Jurkat, Clone E6-1 (cell line): Measurements from ENCODE around the gene RXRA.
A peak's percentile ranks its signal among the peaks of the same experiment; 100 is the strongest.

ENCODE experiments used
- DNase-seq: peaks from one replicate; pipeline ENCODE4 v3.0.0-alpha.2; 2011; ENCODE audit warnings: low read depth, low spot score
- H3K4me3 ChIP-seq: 2 replicates; pipeline ENCODE4 v1.5.1; 2011; ENCODE audit warnings: mild to moderate bottlenecking, low read length, control low read depth, moderate library complexity

The RXRA gene

DNA sequence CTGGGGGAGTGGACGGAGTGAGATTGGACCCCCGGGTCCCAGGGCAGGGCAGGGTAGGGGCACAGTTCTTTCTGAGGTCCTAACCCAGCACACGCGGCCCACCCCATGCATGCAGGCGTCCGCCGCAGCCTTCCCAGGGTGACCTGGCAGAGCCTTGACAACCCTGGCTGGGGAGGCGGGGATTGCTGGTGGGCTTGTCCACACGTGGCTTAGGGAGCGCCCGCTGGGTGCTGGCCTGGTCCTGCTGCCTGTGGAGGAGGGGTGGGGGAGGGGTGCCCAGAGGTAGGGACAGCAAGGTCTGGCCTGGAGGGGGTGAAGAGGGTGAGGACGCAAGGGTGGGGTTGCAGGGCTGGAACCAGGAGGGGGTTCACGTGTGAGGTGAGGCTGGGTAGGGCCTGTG is 6.0 kb downstream of the RXRA start:
- DNase-seq, result no peak
- no peak overlapping the region for H3K4me3 ChIP-seq

DNA sequence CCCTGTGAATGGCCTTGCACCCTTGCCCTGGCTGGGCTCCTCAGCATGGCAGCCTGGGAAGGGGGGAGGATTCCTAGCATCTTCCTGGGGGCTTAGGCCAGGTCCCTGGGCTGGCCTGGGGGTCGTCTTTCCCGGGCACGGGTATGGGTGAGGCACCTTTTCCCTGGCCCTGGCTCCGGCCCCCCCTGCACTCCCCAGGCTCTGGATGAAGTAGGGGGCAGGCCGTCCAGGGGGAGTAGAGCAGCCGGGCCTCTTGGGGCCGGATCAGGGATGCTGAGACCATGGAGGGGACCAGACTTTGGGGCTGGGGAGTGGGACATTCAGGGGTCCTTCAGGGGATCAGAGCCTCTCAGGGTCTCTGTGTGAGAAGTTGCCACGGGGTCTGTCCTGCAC is 6.6 kb downstream of the RXRA start:
- DNase-seq, result no peak
- H3K4me3 ChIP-seq, result no peak overlapping the region

DNA sequence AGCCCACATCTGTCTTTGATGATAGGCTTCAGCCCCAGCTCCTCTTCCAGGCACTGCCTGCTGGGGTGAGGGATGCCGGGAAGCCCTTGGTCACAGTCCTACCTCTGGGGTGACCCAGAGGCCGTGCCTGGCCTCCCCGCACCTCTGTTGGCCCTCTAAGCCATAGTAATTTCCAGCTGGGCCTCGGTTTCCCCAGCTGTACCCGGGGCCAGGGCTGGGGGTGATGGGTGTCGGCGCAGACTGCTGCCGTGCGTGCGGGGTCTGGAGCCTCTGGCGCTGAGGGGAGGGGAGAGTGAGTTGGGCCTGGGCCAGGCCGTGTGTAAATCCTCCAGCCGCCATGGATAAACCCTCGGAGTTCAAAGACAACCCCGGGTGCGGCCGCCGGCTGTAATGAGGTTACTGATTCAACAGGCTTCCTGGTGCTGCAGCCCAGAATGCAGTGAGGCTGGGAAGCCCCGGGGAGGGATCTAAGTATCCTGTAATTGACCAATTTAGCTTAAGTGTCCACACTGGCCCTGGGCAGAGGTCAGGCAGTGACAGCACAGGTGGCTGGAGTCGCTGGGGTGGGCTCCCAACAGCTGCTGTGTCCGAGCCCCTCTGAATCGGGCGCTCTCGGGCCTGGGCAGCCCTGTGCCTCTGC is 7.1 kb downstream of the RXRA start:
- DNase-seq, result no peak

DNA sequence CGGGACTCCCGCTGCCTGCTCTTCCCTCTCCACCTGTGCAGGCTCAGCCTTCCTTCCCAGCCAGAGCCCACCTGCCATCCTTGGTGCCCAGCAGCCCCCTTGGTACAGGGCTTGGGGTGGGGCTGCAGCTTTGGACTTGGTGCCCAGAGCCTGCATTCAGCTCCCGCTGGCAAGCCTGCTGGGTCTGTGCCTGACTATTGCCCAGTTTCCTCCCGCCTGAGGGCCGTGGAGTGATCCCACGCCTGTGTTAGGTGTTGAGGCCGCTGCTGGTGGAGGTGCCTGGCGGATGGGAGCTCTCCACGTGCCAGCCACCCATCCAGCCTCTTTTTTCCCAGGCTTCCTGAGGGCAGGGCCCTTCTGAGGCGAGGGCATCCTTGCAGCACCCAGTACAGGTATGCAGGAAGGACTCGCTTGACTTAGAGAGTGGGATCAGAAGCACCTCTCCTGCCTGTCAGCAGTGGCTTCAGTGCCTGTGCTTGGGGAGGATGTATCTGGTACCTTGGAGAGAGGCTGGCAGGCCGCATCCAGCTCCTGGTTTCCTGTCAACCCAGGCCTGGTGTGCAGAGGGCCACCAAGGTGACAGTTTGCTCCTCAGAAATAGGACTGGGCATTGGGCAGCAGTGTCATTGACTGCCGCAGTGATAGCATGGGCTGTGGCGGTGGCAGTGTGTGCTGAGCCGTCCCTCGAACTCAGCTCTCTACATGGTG is 7.8 kb downstream of the RXRA start:
- DNase-seq, result no peak
- H3K4me3 ChIP-seq, result no peak overlapping the region

More for the DNA sequence above, 7.1 kb downstream of the RXRA start:
- H3K4me3 ChIP-seq, result no peak overlapping the region

DNA sequence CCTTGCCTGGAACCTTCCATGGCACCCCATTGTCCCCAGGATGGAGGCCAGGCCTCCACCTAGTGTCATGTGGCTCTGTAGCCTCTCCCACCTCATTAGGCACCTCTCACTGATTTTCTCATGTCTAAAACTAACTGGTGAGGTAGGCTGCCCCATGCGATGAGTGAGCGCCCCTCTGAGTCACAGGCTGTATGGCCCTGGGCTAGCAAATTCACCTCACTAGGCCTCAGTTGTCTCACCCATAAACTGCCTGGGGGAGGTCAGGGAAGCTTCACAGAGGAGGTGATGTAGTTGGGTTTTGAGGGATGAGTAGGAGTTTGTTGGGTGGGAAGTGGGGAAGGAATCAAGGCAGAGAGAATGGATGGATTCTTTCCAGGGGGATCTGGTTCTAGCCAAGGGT is 8.8 kb downstream of the RXRA start:
- H3K4me3 ChIP-seq, result no peak overlapping the region
- DNase-seq, result no peak

DNA sequence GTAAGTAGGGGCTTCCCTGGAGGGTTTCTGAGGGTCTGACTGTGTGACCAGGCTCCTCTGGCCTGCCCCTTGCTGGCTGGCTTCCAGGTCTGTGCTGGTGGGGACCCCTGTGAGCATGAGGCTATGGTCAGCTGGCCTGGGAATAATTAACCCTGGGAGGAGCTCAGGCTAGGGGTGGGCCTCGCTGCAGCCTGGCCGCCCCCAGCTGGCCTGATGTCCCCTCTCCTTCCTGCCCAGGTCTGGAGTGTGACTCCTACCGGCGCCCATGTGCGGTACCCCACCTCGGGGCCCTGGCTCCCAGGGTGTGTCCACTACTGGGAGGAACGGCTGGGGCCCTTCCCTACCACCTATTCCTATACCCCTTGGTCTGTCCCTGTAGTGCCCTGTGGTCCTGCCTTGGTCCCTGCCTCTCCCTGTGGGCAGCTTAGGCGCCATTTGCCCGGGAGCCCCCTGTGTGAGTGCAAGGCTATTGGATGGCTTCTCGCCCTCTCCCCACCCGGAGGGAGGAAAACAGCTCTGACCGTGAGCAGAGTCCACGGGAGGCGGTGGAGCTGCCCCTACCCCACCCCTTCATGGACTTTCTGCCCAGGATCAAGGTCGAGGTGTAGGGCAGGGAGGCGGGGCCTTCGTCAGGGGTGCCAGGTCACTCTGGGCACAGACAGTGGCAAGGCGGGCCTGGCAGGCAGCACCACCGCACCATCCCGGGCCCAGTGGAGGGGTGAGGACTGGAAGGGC is 9.4 kb downstream of the RXRA start:
- DNase-seq, result no peak
- H3K4me3 ChIP-seq, result no peak overlapping the region

DNA sequence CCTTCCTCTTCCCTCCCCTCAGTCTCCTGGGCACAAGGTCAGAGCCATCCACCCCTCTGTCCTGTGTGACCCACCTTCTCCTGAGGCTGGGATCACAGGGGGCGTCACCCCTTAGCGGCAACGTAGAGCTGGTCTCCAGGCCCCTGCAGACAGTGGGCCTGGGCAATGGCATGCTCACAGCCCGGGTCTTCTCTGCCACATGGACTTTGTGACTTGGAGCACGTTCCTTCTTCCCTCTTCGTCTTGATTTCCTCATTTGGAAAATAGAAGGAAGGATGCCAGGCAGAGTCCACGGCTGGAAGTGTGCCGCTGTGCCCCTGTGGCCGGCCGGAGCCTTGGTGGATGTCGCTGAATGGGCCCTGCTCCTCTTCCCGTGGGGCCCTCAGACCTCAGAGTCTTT is 10.0 kb downstream of the RXRA start:
- no peak for DNase-seq
- no peak overlapping the region for H3K4me3 ChIP-seq

DNA sequence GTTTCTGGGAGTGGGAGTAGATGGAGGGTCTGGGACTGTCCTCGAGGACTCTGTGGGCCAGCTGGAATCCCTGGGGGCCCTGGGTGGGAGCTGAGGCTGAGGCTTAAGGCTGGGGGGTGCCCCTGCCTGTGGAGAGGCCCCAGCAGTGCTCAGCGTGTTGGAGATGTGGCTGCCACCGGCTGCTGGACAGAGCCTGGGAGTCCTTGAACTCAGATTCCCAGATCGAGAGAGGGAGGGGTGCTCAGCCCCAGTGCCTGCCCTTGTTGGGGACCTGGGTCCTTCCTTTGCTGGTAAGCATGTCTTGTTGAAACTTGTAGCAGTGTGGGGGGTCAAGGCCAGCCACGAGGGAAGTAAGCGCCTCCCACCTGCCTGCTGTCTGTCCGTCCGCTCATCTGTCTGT is 10.7 kb downstream of the RXRA start:
- DNase-seq, result no peak
- no peak overlapping the region for H3K4me3 ChIP-seq

DNA sequence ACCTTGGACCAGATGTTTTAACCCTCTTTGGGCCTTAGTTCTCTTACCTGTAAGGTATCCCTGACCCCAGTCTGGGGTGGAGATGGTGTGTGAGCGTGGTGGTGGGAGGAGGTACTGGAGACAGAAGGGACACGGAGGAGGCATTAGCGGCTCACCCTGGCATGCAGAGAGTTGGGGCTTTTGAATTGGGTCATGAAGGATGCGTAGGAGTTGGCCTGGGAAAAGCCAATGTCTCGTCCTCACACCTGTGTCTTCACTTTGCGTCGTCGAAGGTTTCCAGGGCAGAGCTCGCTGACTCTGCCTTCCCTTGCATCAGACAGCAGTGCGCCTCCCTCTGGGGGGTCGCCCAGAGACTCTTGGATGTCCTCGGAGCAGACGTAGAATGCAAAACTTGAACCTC is 11.2 kb downstream of the RXRA start:
- no peak for DNase-seq
- H3K4me3 ChIP-seq, result no peak overlapping the region

DNA sequence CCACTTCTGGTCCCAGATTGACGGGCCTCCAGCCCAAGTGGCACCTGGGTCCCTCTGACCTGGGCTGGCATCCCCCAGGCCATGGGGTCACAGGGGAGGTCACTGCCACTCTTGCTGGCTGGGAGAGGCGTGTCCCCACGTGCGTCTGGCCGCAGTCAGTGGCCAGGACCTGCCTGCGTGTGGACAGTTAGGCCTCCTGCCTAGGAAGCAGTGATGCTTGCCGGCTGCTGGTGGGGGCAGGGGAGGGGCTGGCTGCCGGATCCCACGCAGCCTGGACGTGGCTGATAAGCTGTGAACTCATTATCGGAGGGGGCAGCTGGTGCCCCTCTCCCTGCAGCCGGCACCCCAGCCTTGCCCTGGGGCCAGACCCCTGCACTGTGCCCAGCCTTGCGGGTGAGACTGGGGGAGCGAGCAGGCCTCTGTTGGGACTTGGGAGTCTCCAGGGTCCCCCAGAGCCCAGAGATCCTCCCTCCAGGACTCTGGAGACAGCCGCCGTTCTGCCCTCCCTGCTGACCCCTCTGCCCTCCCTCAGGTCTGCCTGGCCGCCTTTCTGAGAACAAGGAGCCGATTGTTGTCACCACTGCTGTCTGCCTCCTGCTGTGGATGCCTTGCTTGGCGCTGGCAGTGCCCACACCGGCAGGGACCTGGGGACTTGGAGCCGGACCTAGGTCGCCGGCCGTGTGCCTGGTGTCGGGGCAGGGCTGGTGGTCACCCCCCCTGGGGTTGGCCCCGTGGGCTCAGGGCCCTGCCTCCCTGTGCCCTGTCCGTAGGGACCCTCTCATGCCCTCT is 12.3 kb downstream of the RXRA start:
- no peak for DNase-seq
- no peak overlapping the region for H3K4me3 ChIP-seq

DNA sequence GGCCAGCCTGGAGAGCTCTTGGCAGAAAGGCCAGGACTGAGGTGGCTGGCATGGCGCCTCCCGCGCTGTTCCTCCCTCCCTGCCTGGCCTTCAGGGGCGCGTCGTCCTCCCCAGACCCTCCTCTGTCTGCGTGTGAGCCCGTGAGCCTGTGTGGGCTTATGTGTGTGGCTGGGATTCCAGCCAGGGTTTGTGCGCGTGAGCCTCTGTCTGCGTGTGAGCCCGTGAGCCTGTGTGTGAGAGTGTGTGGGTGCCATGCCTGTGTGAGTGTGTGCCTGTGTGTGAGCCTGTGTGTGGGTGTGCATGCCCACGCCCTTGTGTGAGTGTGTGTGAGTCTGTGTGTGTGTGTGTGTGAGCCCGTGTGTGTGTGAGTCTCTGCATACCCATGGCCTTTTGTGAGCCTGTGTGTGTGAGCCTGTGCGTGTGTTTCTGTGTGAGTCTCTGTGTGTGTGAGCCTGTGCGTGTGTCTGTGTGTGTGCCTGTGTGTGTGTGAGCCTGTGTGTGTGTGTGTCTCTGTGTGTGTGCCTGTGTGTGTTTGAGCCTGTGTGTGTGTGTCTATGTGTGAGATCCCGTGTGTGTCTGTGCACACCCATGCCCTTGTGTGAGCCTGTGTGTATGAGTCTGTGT is 13.0 kb downstream of the RXRA start:
- no peak overlapping the region for H3K4me3 ChIP-seq
- no peak for DNase-seq

DNA sequence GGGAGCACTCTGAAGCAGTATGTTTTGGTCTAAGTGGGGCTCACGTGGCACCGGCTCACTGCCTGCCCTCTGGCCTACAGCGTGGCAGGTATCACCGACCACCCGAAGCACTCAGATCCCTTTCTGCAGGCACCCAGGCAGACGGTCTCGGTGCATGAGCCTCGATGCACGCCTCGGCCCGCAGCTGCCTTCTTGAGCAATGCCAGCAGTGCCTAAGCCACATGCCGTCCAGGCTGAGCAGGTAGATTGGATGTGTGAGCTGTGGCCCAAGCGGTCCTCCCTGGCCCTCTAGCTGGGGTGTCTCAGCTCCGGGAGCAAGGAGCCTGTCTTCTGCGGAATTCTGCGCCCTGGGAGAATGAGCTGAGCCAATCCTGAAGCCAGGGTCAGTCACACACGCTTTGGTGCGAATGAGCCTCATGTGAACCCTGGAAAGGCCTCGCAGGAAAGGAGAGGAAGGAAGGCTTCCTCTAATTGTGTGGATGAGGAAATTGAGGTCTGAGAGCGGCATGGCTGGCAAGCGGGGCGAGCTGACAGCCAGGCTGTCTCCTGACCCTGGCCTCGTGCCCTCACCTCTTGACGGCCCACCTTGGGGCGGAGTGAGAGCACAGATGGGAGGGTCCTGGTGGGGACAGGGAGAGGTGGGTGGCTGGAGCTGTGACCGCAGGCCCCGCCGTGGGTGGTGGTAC is 14.4 kb downstream of the RXRA start:
- DNase-seq, result no peak
- no peak overlapping the region for H3K4me3 ChIP-seq

DNA sequence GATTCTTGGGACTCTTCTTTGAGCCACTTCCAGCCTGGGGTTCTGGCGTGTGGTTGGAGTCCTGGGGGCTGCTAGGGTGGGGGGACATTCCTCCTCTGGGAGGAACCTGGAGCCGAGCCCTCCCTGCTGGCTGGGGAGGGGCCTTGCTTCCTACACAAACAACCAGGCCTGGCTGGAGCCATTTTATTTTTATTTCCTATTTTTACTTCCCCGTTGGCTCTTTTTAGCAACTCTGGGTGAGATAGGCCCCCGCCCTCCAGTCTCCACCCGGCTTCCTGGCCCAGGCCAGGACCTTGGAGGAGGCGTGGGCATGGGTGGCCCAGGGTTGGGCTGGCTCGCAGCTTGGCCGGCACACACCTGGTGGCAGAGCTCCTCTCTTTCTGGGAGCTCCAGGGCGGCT is 15.1 kb downstream of the RXRA start:
- no peak overlapping the region for H3K4me3 ChIP-seq
- no peak for DNase-seq

DNA sequence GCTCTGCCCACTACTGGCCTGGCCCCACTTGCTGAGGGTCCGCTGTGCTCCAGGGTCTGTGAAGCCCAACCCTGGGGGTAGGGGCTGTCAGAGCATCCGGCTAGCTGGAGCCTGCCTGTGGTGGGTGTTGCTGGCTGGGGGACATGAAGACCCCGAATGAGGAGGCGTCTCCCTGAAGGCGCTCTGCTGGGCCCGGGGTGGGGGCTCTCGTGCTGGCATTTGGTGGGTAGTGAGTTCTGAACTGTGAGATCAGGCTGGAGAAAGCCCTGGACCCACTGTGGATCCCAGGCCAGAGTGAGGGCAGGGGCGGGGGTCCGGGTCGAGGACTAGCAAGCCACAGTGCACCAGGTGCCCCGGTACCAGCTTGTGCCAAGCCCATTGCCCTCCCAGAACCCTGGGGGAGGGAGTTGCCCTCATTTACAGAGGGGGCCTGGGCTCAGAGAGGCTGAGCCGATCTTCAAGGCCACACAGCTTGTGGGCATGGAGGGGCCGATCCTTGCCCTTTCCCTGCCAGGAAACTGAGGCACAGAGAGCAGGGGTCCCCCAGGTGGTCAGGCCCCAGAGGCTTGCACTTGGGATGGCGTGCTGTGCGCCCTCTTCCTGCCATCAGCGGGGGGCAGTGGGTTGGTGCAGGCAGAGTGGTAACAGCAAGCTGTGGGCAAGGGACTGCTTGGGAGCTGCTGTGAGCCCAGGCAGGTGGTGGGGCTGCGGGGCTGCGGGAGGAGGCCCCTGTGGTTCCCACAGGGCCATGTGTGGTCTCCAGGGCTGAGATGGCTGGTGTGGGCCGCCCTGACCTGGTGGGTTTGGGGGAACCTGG is 15.9 kb downstream of the RXRA start:
- H3K4me3 ChIP-seq, result no peak overlapping the region
- no peak for DNase-seq

DNA sequence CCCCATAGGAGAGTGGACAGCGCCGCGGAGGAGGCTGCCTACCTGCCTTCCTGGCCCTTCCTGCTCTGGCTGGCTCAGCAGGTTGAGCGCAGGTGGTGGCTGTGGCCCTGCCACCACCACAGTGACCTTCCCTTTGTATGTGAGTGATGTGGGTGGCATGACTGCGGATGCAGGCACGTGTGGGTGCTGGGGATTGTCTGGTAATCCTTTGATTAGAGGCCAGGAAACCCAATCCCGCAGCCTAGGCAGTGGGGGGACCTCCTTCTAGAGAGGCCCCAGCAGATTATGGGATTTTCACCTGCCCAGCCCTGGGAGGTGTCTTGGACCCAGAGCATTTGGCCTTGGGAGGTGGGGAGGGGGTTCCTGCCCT is 16.5 kb downstream of the RXRA start:
- no peak for DNase-seq
- no peak overlapping the region for H3K4me3 ChIP-seq

DNA sequence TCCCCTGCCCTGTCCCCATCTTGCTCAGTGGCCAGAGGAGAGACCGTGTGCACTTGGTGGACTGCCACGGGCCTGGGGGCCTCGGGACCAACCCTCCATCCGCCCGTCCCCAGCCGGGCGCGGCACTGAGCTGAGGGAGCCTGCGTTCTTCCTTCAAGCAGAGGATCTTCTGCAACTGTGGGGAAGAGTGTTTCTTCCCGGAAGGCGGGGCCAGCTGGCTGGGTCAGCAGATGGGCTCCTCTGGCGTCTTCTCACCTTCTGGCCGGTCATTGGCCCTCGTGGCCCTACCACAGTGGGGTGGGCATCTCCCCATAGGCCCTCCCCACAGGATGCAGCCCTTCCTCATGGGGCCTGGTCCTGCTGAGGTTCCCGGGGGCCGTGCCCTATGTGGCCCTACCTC is 17.4 kb downstream of the RXRA start:
- no peak overlapping the region for H3K4me3 ChIP-seq
- DNase-seq, result no peak

DNA sequence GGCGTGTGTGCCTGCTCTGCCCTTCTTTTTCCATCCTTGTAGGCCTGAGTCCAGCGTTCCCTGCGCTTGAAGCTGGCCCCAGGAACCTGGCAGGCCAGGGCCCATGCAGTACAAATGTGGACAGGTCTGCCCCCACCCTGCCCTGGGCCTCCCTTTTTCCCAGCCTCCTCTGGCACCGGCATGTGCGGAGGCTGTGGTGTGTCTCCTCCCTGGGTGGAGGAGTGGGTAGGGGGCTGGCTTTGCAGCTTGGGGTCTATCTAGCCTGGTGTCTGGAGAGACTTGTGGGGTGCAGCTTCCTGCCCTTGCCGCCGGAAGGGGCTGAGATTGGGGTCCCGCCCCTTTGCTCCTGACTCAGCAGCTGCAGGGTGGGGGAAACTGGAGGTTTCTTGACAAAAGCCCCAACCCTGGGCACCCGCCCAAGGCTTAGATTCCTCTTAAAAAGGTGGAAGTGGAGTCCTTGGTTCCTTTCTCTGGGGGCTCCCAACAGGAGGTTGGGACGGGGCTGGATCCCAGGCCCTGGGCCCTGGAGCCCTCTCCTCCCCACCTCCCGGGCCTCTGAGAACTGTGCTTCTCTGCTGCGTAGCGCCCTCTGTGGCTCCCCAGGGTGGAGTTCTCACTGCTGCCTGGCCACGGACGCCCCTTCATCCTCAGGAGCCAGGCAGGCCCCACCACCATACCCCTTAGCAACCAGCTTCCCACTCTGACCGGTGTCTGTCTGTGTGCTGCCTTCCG is 18.0 kb downstream of the RXRA start:
- H3K4me3 ChIP-seq, result no peak overlapping the region
- peak; percentile 11 for DNase-seq
